Duodenal mucosa (tissue), 2 donors: Measurements from ENCODE around the gene ATCAY.
"Not testable (repeated sequence)": the region's sequence is repeated elsewhere in the genome, so short reads cannot be mapped to it uniquely, and the experiment has no call there.

Experiments
- H3K27ac ChIP-seq: one replicate; pipeline ENCODE4 v1.7.0; 2013; ENCODE audit warnings: low read depth, low read length
- H3K27me3 ChIP-seq, 2 donors: one replicate each; pipeline ENCODE4 v1.7.0; 2013; ENCODE audit warnings: low read length in 2 of 2, control low read depth in 1 of 2; ENCODE audit not compliant: insufficient read depth in 2 of 2, control insufficient read depth in 1 of 2
- H3K36me3 ChIP-seq, 2 donors: one replicate each; pipeline ENCODE4 v1.7.0; 2013; ENCODE audit warnings: low read length in 2 of 2, control low read depth in 1 of 2; ENCODE audit not compliant: insufficient read depth in 2 of 2, control insufficient read depth in 1 of 2
- H3K4me1 ChIP-seq, 2 donors: one replicate each; pipeline ENCODE4 v1.7.0; 2013; ENCODE audit warnings: low read length in 2 of 2, control low read depth in 1 of 2; ENCODE audit not compliant: insufficient read depth in 2 of 2, control insufficient read depth in 1 of 2
- H3K4me3 ChIP-seq, 2 donors: one replicate each; pipeline ENCODE4 v1.7.0; 2013; ENCODE audit warnings: low read length in 2 of 2, low read depth in 1 of 2
- H3K9ac ChIP-seq, 2 donors: one replicate each; pipeline ENCODE4 v1.7.0; 2013; ENCODE audit warnings: low read length in 2 of 2, low read depth in 1 of 2
- H3K9me3 ChIP-seq, 2 donors: one replicate each; pipeline ENCODE4 v1.7.0; 2013; ENCODE audit warnings: low read length in 2 of 2, control low read depth in 1 of 2; ENCODE audit not compliant: control insufficient read depth in 1 of 2

The ATCAY gene

DNA sequence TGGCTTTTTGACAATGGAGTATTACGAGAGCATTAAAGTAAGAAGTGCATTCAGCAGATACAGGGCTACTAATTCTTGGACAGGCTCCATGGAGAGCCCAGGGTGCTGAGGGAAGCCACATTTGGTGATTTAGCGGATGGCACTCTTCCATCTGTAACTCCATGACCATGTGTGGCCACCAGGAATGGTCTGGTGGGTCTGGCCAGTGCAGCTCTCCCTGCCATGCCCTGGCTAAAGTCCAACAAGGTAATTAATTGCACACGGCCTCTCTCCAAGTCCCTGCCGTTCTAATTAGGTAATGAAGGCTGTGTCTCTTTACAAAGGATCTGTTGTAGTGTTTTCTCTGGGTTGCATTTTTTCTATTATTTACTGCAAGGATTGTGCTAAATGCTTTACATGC, 7.3 kb upstream of the ATCAY start:
- Histone ChIP-seq H3K9me3 (no peaks in the 10 kb centered on the region), H3K27ac (no peak overlapping the region), H3K4me1 (no peaks in the 10 kb centered on the region), H3K4me3 (no peak overlapping the region), H3K27me3 (peaks cover 2 to 11% of the 10 kb centered on the region in 2 donors), H3K9ac (no peak overlapping the region), H3K36me3 (no peaks in the 10 kb centered on the region)

DNA sequence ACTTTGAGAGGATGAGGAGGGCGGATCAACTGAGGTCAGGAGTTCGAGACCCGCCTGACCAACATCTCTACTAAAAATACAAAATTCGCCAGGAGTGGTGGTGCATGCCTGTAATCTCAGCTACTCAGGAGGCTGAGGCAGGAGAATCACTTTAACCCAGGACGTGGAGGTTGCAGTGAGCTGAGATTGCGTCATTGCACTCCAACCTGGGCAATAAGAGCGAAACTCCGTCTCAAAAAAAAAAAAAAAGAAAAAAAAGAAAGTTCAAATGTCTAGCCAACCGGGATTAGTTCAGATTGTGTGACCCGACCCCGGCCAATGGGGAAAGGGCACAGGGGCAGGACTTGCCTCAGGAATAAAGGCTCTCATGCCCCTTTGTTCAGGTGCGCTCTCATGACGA, 5.8 kb upstream of the ATCAY start:
- H3K9ac ChIP-seq, H3K27ac ChIP-seq, H3K4me1 ChIP-seq, H3K27me3 ChIP-seq, H3K36me3 ChIP-seq, H3K9me3 ChIP-seq, H3K4me3 ChIP-seq: not testable (repeated sequence)

DNA sequence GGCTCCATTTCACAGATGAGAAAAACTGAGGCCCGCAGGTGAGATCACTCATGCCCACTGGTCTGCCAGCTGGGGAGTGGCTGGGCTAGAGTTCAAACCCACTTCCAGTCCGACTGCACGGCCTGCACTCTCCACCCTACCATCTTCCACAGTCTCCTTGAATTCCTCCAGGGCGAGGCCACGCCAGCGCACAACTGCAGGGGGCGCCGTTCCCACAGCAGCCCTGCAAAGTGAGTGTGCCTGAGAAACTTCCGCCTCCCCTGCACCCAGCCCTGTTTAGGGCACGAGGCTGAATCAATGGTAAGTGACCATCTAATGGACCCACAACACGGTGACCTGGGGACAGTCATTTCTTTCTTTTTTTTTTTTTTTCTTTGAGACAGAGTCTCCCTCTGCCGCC, 829 bp upstream of the ATCAY start:
- no peaks in the 10 kb centered on the region for H3K4me1 ChIP-seq
- H3K36me3 ChIP-seq = no peaks in the 10 kb centered on the region
- H3K4me3 ChIP-seq = no peak overlapping the region
- no peaks in the 10 kb centered on the region for H3K9me3 ChIP-seq
- no peak overlapping the region for H3K9ac ChIP-seq
- H3K27me3 ChIP-seq = peaks cover 9 to 24% of the 10 kb centered on the region in 2 donors
- H3K27ac ChIP-seq = no peak overlapping the region

DNA sequence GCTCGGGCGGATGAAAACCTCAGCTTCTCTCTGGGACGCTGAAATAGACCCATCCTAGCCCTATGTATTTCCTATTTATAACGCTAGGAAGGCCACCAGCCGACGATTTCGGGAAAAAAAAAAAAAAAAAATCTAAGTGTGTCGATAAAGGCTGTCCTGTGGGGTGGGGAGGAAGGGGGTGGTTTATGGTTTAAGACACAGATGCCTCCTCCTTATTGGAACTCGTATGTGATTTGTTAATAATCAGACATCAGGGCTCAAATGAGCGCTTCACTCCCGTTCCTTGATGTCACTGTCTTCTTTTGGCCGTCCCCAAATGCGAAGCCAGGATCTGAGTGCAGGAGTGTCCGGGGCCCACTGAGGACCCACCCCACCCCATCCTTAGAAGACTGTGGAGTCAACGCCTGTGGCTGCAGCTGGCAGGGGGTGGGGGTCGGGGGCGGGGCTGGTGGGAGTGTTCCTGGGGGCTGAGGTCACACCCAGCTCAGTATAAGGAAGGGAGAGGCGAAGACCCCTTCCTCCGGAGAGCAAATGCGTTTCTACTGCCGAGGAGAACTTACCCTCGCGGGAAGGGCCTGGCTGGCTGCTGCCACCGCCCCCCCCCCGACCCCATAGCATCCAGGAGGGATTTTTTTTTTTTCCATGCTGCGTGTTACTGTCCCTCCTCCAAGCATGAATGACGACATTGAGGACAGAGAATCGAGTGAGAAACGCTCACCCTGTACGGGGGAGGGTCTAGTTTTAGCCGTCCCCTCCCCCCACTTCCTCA, 971 bp downstream of the ATCAY start:
- H3K36me3 ChIP-seq = no peaks in the 10 kb centered on the region
- H3K9ac ChIP-seq = no peak overlapping the region
- H3K27ac ChIP-seq = no peak overlapping the region
- no peak overlapping the region for H3K4me3 ChIP-seq
- no peaks in the 10 kb centered on the region for H3K9me3 ChIP-seq
- H3K27me3 ChIP-seq = peaks cover 9 to 24% of the 10 kb centered on the region in 2 donors
- H3K4me1 ChIP-seq = no peaks in the 10 kb centered on the region

DNA sequence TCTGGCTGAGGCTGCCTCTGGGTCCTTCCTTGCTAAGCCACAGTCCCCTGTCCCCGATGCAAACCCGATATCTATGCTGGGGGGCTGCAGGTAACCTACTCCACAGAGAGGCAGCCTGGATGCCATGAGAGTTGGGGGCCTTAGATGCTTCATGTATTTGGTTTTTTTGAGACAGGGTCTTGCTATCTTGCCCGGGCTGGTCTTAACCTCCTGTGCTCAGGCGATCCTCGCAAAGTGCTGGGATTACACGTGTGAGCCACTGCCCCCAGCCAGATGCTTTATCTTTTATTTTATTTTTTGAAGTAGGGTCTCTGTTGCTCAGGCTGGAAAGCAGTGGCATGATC, 1.5 kb downstream of the ATCAY start:
- Histone ChIP-seq H3K4me1 (no peaks in the 10 kb centered on the region), H3K36me3 (no peaks in the 10 kb centered on the region), H3K4me3 (no peak overlapping the region), H3K9ac (no peak overlapping the region), H3K27me3 (peaks cover 9 to 22% of the 10 kb centered on the region in 2 donors), H3K27ac (no peak overlapping the region), H3K9me3 (no peaks in the 10 kb centered on the region)

DNA sequence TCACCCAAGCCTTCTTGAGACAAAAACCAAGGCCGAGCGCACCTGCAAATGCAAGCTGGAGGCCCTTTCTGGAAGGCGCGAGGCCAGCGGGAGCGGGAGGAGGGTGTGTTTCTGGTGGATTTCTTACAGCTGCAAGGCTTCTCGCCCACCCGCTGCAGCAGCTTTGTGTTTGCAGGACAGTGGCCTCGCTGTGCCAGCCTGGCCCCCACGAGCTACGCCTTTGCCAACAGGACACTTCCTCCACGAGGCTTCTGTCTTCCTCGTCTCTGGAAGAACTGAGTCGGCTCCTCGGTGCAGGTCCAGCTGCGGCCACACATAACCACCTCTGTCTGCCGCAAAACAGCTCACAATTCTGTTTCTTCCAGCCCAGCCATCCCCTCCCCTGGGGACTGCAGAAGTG, 10.1 kb downstream of the ATCAY start:
- no peak overlapping the region for H3K4me3 ChIP-seq
- no peak overlapping the region for H3K9ac ChIP-seq
- no peaks in the 10 kb centered on the region for H3K4me1 ChIP-seq
- no peaks in the 10 kb centered on the region for H3K36me3 ChIP-seq
- H3K9me3 ChIP-seq = no peaks in the 10 kb centered on the region
- no peak overlapping the region for H3K27ac ChIP-seq
- H3K27me3 ChIP-seq = no peaks in the 10 kb centered on the region

DNA sequence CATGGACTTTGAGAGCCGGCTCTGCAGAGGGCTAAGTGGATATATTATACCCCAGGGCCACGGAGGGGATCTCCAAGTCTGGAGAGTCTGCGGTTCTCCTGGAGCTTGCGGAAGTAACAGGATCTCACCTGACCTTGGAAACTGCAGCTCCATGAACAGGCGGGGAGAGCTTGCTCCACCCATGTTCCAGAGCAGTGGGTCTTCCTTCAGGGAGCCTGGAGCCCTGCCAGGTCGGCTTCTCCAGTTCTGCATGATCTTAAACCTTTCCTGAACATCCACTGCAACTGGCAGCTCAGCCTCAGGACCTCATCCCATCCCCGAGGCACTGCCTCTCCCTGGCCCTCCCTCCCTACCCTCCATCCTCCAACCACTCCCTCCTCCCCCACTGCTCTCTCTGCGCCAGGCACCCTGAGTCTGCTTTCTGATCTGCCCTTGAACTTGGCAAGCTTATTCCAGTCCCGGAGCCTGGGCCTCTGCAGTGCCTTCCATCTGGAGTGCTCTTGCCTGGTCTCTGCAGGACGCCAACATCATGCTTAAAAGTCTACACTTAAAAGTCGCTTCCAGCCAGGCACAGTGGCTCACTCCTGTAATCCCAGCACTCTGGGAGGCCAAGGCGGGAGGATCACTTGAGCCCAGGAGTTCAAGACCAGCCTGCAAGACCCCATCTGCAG, 13.2 kb downstream of the ATCAY start:
- Histone ChIP-seq H3K9me3 (peaks cover 3 to 5% of the 10 kb centered on the region in 2 donors), H3K27me3 (no peaks in the 10 kb centered on the region), H3K36me3 (no peaks in the 10 kb centered on the region), H3K27ac (no peak overlapping the region), H3K4me1 (no peaks in the 10 kb centered on the region), H3K4me3 (no peak overlapping the region), H3K9ac (no peak overlapping the region)

DNA sequence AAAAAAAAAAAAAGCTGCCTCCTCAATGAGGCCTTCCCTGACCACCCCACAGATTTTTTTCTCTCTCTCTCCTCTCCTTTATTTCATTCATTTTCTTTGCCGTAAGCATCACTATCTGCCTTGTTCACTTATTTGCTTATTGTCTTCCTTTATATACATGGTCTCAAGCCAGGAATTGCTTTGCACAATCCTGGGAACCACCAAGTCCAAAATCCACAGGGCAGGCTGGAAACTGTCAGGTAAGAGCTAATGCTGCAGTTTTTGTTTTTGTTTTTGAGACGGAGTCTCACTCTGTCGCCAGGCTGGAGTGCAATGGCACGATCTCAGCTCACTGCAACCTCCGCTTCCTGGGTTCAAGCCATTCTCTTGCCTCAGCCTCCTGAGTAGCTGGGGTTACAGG, 14.5 kb downstream of the ATCAY start:
- H3K27me3 ChIP-seq, H3K36me3 ChIP-seq, H3K9ac ChIP-seq, H3K27ac ChIP-seq, H3K4me1 ChIP-seq, H3K4me3 ChIP-seq, H3K9me3 ChIP-seq: not testable (repeated sequence)

DNA sequence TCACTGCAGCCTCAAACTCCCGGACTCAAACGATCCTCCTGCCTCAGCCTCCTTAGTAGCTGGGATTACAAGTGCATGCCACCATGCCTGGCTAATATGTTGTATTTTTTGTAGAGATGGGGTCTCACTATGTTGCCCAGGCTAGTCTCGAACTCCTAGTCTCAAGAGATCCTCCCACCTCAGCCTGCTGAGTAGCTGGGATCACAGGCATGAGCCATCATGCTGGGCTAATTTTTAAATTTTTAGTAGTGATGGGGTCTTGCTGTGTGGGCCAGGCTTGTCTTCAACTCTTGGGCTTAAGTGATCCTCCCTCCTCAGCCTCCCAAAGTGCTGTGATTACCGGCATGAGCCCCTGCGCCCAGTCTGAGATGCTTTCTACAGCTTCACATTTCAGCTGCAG, 15.3 kb downstream of the ATCAY start:
- no peaks in the 10 kb centered on the region for H3K4me1 ChIP-seq
- H3K36me3 ChIP-seq = no peaks in the 10 kb centered on the region
- H3K9me3 ChIP-seq = peaks cover 3 to 5% of the 10 kb centered on the region in 2 donors
- no peaks in the 10 kb centered on the region for H3K27me3 ChIP-seq
- H3K27ac ChIP-seq = no peak overlapping the region
- H3K4me3 ChIP-seq = no peak overlapping the region
- no peak overlapping the region for H3K9ac ChIP-seq

DNA sequence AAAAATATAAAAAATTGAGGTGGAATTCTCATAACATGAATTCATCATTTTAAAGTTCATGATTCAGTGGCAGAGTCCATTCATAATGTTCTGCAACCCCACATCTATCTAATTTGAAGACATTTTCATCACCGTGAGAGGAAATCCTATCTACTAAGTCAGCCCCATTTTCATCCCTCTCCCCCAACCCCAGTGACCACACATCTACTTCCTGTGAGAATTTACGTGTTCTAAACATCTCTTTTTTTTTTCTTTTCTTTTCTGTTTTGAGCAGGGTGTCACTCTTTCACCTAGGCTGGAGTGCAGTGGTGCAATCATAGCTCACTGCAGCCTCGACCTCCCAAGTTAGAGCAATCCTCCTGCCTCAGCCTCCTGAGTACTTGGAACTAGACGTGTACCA, 17.5 kb downstream of the ATCAY start:
- Histone ChIP-seq H3K4me1 (no peaks in the 10 kb centered on the region), H3K36me3 (no peaks in the 10 kb centered on the region), H3K27me3 (no peaks in the 10 kb centered on the region), H3K4me3 (no peak overlapping the region), H3K9me3 (peaks cover 3 to 5% of the 10 kb centered on the region in 2 donors), H3K9ac (no peak overlapping the region), H3K27ac (no peak overlapping the region)
